NT2/D1 (cell line): ENCODE data around the gene DAD1.

Experiments used
- DNase-seq: peaks from one replicate; pipeline ENCODE4 v3.0.0-alpha.2; 2011; ENCODE audit warnings: low read depth, low spot score
- H3K27me3 ChIP-seq: 2 replicates; pipeline ENCODE4 v1.6.0; 2011; ENCODE audit warnings: mild to moderate bottlenecking; ENCODE audit not compliant: insufficient read length, insufficient read depth
- H3K36me3 ChIP-seq: 2 replicates; pipeline ENCODE4 v1.6.1; 2011; ENCODE audit warnings: mild to moderate bottlenecking, low read length, mixed read lengths; ENCODE audit not compliant: insufficient read depth, insufficient read length
- H3K4me1 ChIP-seq: 2 replicates; pipeline ENCODE4 v1.5.1; 2011; ENCODE audit not compliant: insufficient read depth, insufficient read length
- H3K4me3 ChIP-seq: 2 replicates; pipeline ENCODE4 v1.5.1; 2011; ENCODE audit warnings: low read depth; ENCODE audit not compliant: insufficient read length
- H3K9ac ChIP-seq: 2 replicates; pipeline ENCODE4 v1.6.0; 2011; ENCODE audit warnings: low read depth; ENCODE audit not compliant: insufficient read length
- H3K9me3 ChIP-seq: 2 replicates; pipeline ENCODE4 v1.5.1; 2011; ENCODE audit warnings: mild to moderate bottlenecking, low read length; ENCODE audit not compliant: insufficient read depth
- SUZ12 ChIP-seq: IDR thresholded peaks from 2 replicates; pipeline ENCODE4 v1.6.1; 2011; ENCODE audit not compliant: insufficient read length, insufficient read depth; ENCODE audit errors: extremely low read depth
- YY1 ChIP-seq: IDR thresholded peaks from 2 replicates; pipeline ENCODE4 v1.6.1; 2011; ENCODE audit not compliant: insufficient read length, insufficient read depth
- ZNF274 ChIP-seq: IDR thresholded peaks from 2 replicates; pipeline ENCODE4 v1.6.1; 2011; ENCODE audit warnings: mild to moderate bottlenecking, low read depth, low read length

The DAD1 gene

DNA sequence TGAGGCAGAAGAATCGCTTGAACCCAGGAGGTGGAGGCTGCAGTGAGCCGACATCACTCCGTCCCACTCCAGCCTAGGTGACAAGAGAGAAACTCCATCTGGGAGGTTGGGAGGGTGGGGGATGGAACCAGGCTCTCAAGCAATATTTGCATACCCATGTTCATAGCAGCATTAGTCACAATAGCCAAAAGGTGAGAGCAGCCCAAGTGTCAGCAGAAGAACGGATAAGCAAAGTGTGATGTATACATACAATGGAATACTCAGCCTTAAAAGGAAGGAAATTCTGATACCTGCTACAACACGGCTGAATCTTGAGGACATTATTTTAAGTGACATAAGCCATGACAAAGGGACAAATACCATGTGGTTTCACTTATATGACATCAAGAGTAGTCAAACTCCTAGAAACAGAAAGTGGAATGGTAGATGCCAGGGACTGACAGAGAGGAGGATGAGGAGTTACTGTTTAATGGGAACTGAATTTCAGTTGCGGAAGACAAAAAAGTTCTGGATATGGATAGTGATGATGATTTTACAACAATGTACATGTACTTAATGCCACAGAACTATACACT lies 11.6 kb downstream of the DAD1 start:
- DNase-seq, result no peak
- Histone ChIP-seq H3K9ac (no peak overlapping the region), H3K27me3 (no peaks in the 10 kb centered on the region), H3K9me3 (no peaks in the 10 kb centered on the region), H3K4me1 (peaks cover 5% of the 10 kb centered on the region), H3K36me3 (peaks cover 41% of the 10 kb centered on the region), H3K4me3 (no peak overlapping the region)
- no peak for TF ChIP-seq ZNF274
- no peak for TF ChIP-seq YY1
- no peak for TF ChIP-seq SUZ12

GRCh38 chr14:22573804-22574203 lies 15.2 kb downstream of the DAD1 start:
- no peaks in the 10 kb centered on the region for H3K27me3 ChIP-seq
- H3K9ac ChIP-seq, result no peak overlapping the region
- H3K4me1 ChIP-seq, result no peaks in the 10 kb centered on the region
- TF ChIP-seq YY1 (no peak), SUZ12 (no peak), ZNF274 (no peak)
- no peak overlapping the region for H3K4me3 ChIP-seq
- no peak for DNase-seq
- peaks cover 45% of the 10 kb centered on the region for H3K36me3 ChIP-seq
- no peaks in the 10 kb centered on the region for H3K9me3 ChIP-seq

- H3K9ac ChIP-seq, result no peak overlapping the region
- no peak for DNase-seq
- H3K9me3 ChIP-seq, result no peaks in the 10 kb centered on the region
- H3K27me3 ChIP-seq, result no peaks in the 10 kb centered on the region
- peaks cover 56% of the 10 kb centered on the region for H3K36me3 ChIP-seq
- TF ChIP-seq YY1, result no peak
- no peak for TF ChIP-seq ZNF274
- TF ChIP-seq SUZ12, result no peak
- no peaks in the 10 kb centered on the region for H3K4me1 ChIP-seq
- no peak overlapping the region for H3K4me3 ChIP-seq
Observed at GRCh38 chr14:22572562-22573058, 16.4 kb downstream of the DAD1 start.

- no peak overlapping the region for H3K4me3 ChIP-seq
- TF ChIP-seq ZNF274 (no peak), SUZ12 (no peak), YY1 (no peak)
- H3K9ac ChIP-seq, result no peak overlapping the region
- H3K4me1 ChIP-seq, result no peaks in the 10 kb centered on the region
- peak; percentile 87 for DNase-seq
- no peaks in the 10 kb centered on the region for H3K27me3 ChIP-seq
- H3K9me3 ChIP-seq, result no peaks in the 10 kb centered on the region
- H3K36me3 ChIP-seq, result peaks cover 62% of the 10 kb centered on the region
Observed at GRCh38 chr14:22570132-22570949, 18.7 kb downstream of the DAD1 start.

DNA sequence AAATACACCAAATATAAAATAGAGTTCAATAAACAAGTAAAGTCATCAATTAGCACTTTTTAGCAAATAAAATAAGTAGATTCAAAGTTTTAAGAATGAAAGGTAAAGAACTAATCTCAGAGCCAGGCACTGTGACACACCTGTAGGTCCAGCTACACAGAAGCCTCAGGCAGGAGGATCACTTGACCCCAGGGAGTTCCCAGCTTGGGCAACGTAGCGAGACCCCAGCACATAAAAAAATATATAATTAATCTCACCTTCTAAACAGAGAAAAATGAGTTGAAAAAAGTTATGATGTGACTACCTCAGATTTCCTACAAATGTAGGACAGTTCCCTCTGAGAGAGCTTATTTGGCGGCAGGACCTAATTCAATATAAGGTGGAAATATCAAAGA lies 19.3 kb downstream of the DAD1 start:
- Histone ChIP-seq H3K4me3 (no peak overlapping the region), H3K9ac (no peak overlapping the region), H3K36me3 (peaks cover 62% of the 10 kb centered on the region), H3K9me3 (no peaks in the 10 kb centered on the region), H3K27me3 (no peaks in the 10 kb centered on the region), H3K4me1 (no peaks in the 10 kb centered on the region)
- no peak for TF ChIP-seq SUZ12
- TF ChIP-seq YY1, result no peak
- no peak for TF ChIP-seq ZNF274
- no peak for DNase-seq

- no peak for TF ChIP-seq ZNF274
- TF ChIP-seq SUZ12, result no peak
- H3K36me3 ChIP-seq, result peaks cover 62% of the 10 kb centered on the region
- H3K9me3 ChIP-seq, result no peaks in the 10 kb centered on the region
- H3K4me3 ChIP-seq, result no peak overlapping the region
- DNase-seq, result no peak
- no peaks in the 10 kb centered on the region for H3K27me3 ChIP-seq
- H3K4me1 ChIP-seq, result no peaks in the 10 kb centered on the region
- H3K9ac ChIP-seq, result no peak overlapping the region
Observed at GRCh38 chr14:22569106-22569736, 19.8 kb downstream of the DAD1 start.

DNA sequence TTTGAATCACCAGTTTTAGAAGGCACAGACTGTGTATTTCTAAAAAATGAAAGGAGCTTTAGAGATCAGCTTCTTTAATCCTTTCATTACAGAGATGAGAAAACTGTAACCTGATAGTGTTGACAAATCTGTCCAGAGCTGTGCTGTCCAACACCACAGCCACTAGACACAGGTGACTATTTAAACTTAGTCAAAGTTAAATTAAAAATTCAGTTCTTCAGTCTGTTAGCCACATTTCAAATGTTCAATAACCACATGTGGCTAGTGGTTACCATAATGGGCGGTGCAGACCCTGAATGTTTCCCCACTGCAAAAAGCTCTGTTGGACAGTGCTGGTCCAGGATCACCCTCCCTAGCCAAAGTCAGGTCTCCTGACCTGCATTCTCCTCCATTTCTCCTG lies 21.6 kb downstream of the DAD1 start:
- peaks cover 58% of the 10 kb centered on the region for H3K36me3 ChIP-seq
- no peak overlapping the region for H3K4me3 ChIP-seq
- H3K4me1 ChIP-seq, result no peaks in the 10 kb centered on the region
- H3K27me3 ChIP-seq, result no peaks in the 10 kb centered on the region
- H3K9me3 ChIP-seq, result no peaks in the 10 kb centered on the region
- no peak for DNase-seq
- no peak overlapping the region for H3K9ac ChIP-seq
- TF ChIP-seq SUZ12, result no peak
- no peak for TF ChIP-seq YY1
- no peak for TF ChIP-seq ZNF274
